K562 (cell line): ENCODE data around the gene EXTL1. TPM values are rescaled to one million over a fixed set of nuclear protein-coding genes. Genes with fewer than 3 reads are reported as not detected.
A peak's percentile ranks its signal among the peaks of the same experiment; 100 is the strongest.

Experiments used
- ARID3B ChIP-seq: fragments of 250-450 bp; sonication (Bioruptor Pico); IDR thresholded peaks from 2 replicates; pipeline ENCODE4 v1.4.0; 2020; ENCODE audit warnings: borderline replicate concordance
- BCL6 ChIP-seq: fragments of 250-450 bp; sonication (Bioruptor Pico); IDR thresholded peaks from 2 replicates; pipeline ENCODE4 v1.4.0; 2020
- ESRRA ChIP-seq: fragments of 450-650 bp; IDR thresholded peaks from 2 replicates; pipeline ENCODE4 v1.6.1; 2014; ENCODE audit warnings: low read depth, mild to moderate bottlenecking, moderate library complexity, borderline replicate concordance
- ESRRB ChIP-seq: fragments of 250-450 bp; sonication (Bioruptor Pico); IDR thresholded peaks from 2 replicates; pipeline ENCODE4 v1.5.0; 2020; ENCODE audit warnings: mild to moderate bottlenecking, moderate library complexity, borderline replicate concordance
- HDAC6 ChIP-seq: IDR thresholded peaks from 2 replicates; pipeline ENCODE4 v1.6.1; 2012; ENCODE audit warnings: low read depth, mild to moderate bottlenecking, control low read depth, inconsistent platforms, low read length, moderate library complexity
- MEF2A ChIP-seq: IDR thresholded peaks from 2 replicates; pipeline ENCODE4 v1.6.1; 2011; ENCODE audit warnings: low read depth, mild to moderate bottlenecking, low read length, moderate library complexity; ENCODE audit not compliant: control insufficient read depth
- MTA1 ChIP-seq: fragments of 450-650 bp; IDR thresholded peaks from 2 replicates; pipeline ENCODE4 v1.6.1; 2017; ENCODE audit warnings: borderline replicate concordance
- MXD1 ChIP-seq: fragments of 250-450 bp; sonication (Bioruptor Pico); IDR thresholded peaks from 2 replicates; pipeline ENCODE4 v1.8.0; 2021; ENCODE audit warnings: borderline replicate concordance, mild to moderate bottlenecking, moderate library complexity; ENCODE audit not compliant: poor library complexity, severe bottlenecking
- NCOA2 ChIP-seq, 2 experiments: fragments of 450-650 bp; IDR thresholded peaks; 2 replicates each; pipeline ENCODE4 v1.6.1; 2018; ENCODE audit warnings: mild to moderate bottlenecking in 2 of 2, moderate library complexity in 1 of 2; ENCODE audit not compliant: partially characterized antibody in 2 of 2
- NELFE ChIP-seq: IDR thresholded peaks from 2 replicates; pipeline ENCODE4 v1.6.1; 2011; ENCODE audit warnings: mild to moderate bottlenecking; ENCODE audit not compliant: insufficient read depth, insufficient read length
- NR4A1 ChIP-seq, 2 experiments: fragments of 250-450 bp in 1 of 2; fragments of 450-650 bp in 1 of 2; sonication (Bioruptor Pico) in 1 of 2; IDR thresholded peaks; 2 replicates each; pipeline versions ENCODE4 v1.4.0 to v1.6.1; 2016 to 2020; ENCODE audit warnings: mild to moderate bottlenecking in 2 of 2, missing compliant biosample characterization in 1 of 2, missing genetic modification characterization in 1 of 2, moderate library complexity in 1 of 2
- POLR3A ChIP-seq: IDR thresholded peaks from 2 replicates; pipeline ENCODE4 v1.6.1; 2011; ENCODE audit warnings: borderline replicate concordance, mild to moderate bottlenecking, moderate library complexity; ENCODE audit not compliant: insufficient read length, insufficient read depth; ENCODE audit errors: extremely low read depth
- POU5F1 ChIP-seq: fragments of 150-350 bp; IDR thresholded peaks from 2 replicates; pipeline ENCODE4 v1.6.1; 2014; ENCODE audit warnings: borderline replicate concordance, low read length, low read depth, mild to moderate bottlenecking; ENCODE audit not compliant: partially characterized antibody
- PRDM10 ChIP-seq: fragments of 450-650 bp; IDR thresholded peaks from 2 replicates; pipeline ENCODE4 v1.6.1; 2018; ENCODE audit not compliant: partially characterized antibody
- SNIP1 ChIP-seq: fragments of 450-650 bp; IDR thresholded peaks from 2 replicates; pipeline ENCODE4 v1.7.1; 2017; ENCODE audit warnings: low read depth, mild to moderate bottlenecking
- TAF1 ChIP-seq: IDR thresholded peaks from 2 replicates; pipeline ENCODE4 v1.6.1; 2011; ENCODE audit warnings: mild to moderate bottlenecking, low read length, moderate library complexity; ENCODE audit not compliant: insufficient read depth, control insufficient read depth, severe bottlenecking; ENCODE audit errors: extremely low read depth
- TRIM24 ChIP-seq, 2 experiments: fragments of 450-650 bp; IDR thresholded peaks; 2 replicates each; pipeline ENCODE4 v1.6.1; 2016
- YY1 ChIP-seq, 3 experiments: IDR thresholded peaks; 2 replicates each; pipeline ENCODE4 v1.6.1; 2011; ENCODE audit warnings: low read length in 2 of 3, mild to moderate bottlenecking in 2 of 3, moderate library complexity in 2 of 3, borderline replicate concordance in 1 of 3, control low read depth in 1 of 3, low read depth in 1 of 3; ENCODE audit not compliant: insufficient read depth in 3 of 3, insufficient replicate concordance in 2 of 3, control insufficient read depth in 1 of 3, insufficient read length in 1 of 3; ENCODE audit errors: extremely low read depth in 1 of 3
- ZBED1 ChIP-seq: IDR thresholded peaks from 2 replicates; pipeline ENCODE4 v1.6.1; 2014
- ZNF408 ChIP-seq: fragments of 250-450 bp; sonication (Bioruptor Pico); IDR thresholded peaks from 2 replicates; pipeline ENCODE4 v1.4.0; 2020; ENCODE audit warnings: low read depth, mild to moderate bottlenecking, moderate library complexity
- polyA plus RNA-seq, 8 experiments: library from polyadenylated mRNA; depleted of rRNA in 4 of 8; stranded (reverse) in 5 of 8; unstranded in 3 of 8; fragments of >200 nt; fragmentation: Nextera tagmentation in 2 of 8; fragmentation: Illumina TruSeq in 1 of 8; extraction: Ambion mirVana in 2 of 8; extraction: Trizol in 1 of 8; gene quantifications; 2 replicates each; pipeline versions ENCODE4 v1.2.1 to v1.2.3, GENCODE V29; 2011 to 2014; ENCODE audit warnings: inconsistent platforms in 1 of 8, missing spikeins in 1 of 8
- total RNA-seq, 7 experiments: library from RNA; depleted of rRNA in 6 of 7; stranded (reverse); fragments of >200 nt in 6 of 7; fragmentation: Illumina TruSeq in 2 of 7; extraction: Trizol in 2 of 7; gene quantifications; 2 replicates each; pipeline versions ENCODE4 v1.2.1 to v1.2.3, GENCODE V29; 2011 to 2021; ENCODE audit warnings: low replicate concordance in 1 of 7

Gene EXTL1
- total and polyA plus RNA-seq, 9 of the 15 experiments (the other 6 are each of a cell fraction or from before 2014, with no cell fraction given): 0.04 to 0.23 (median 0.08) TPM; not detected in 3

GRCh38 chr1:26078286-26079177 is 57.0 kb downstream of the EXTL1 start (continued):
- no peak for TF ChIP-seq POLR3A
- no peak for TF ChIP-seq ZBED1
- TF ChIP-seq BCL6 (CRISPR knock-in tag): no peak
- no peak for TF ChIP-seq POU5F1
- TF ChIP-seq HDAC6: no peak
- TF ChIP-seq MEF2A: no peak
- TF ChIP-seq NELFE: no peak
- TF ChIP-seq ARID3B (CRISPR knock-in tag): no peak
- 0 out of 2 replicates have a peak, but pooled peaks have one; percentile 24 for TF ChIP-seq ESRRA
- TF ChIP-seq NCOA2 (IDR thresholded peaks at IDR 0.05; ENCODE audit: partially characterized antibody in 2 of 2): no peak
- TF ChIP-seq YY1 (IDR thresholded peaks at IDR 0.05; ENCODE audit: borderline replicate concordance in 1 of 3, control insufficient read depth in 1 of 3, extremely low read depth in 1 of 3, insufficient read depth in 3 of 3, insufficient read length in 1 of 3, insufficient replicate concordance in 2 of 3, low read depth in 1 of 3, low read length in 2 of 3): no peak
- peak; percentile 84 for TF ChIP-seq PRDM10
- TF ChIP-seq SNIP1: no peak
- TF ChIP-seq ESRRB (CRISPR knock-in tag): no peak
- no peak for TF ChIP-seq ZNF408 (CRISPR knock-in tag)
- TF ChIP-seq MTA1: peak; percentile 81
- no peak for TF ChIP-seq MXD1
- TF ChIP-seq TRIM24 (IDR thresholded peaks at IDR 0.05): peak in 1 of 2 experiments; percentile 32; a peak in 1 of 4 replicates
- no peak for TF ChIP-seq NR4A1 (CRISPR knock-in tag; IDR thresholded peaks at IDR 0.05)
- 0 out of 2 replicates have a peak, but pooled peaks have one; percentile 58 for TF ChIP-seq NR4A1 (tag; IDR thresholded peaks at IDR 0.05)
- TF ChIP-seq TAF1: no peak
